RWPE2 (cell line): ENCODE data around the gene SPATA2.

Source experiments
- ATAC-seq: fragments of 200-7000 bp; cut with Tn5 transposase; 3 replicates; pipeline ENCODE4 v1.9.1; 2021; ENCODE audit warnings: low read depth
- DNase-seq: peaks from one replicate; pipeline ENCODE4 v3.0.0-alpha.2; 2020; ENCODE audit warnings: low spot score
- H3K27ac ChIP-seq: fragments of 450-650 bp; 2 replicates; pipeline ENCODE4 v1.5.1; 2017; ENCODE audit warnings: mild to moderate bottlenecking; ENCODE audit not compliant: poor library complexity, severe bottlenecking
- H3K27me3 ChIP-seq: fragments of 250-450 bp; sonication (Bioruptor Pico); 2 replicates; pipeline ENCODE4 v1.5.1; 2021; ENCODE audit warnings: mild to moderate bottlenecking, moderate library complexity; ENCODE audit not compliant: insufficient read depth, poor library complexity, severe bottlenecking
- H3K36me3 ChIP-seq: fragments of 250-450 bp; sonication (Bioruptor Pico); 2 replicates; pipeline ENCODE4 v1.5.1; 2020; ENCODE audit warnings: low read depth, mild to moderate bottlenecking, moderate library complexity
- H3K4me1 ChIP-seq: fragments of 250-450 bp; sonication (Bioruptor Pico); 2 replicates; pipeline ENCODE4 v1.5.1; 2021; ENCODE audit warnings: mild to moderate bottlenecking, moderate library complexity; ENCODE audit not compliant: insufficient read depth, poor library complexity, severe bottlenecking
- H3K4me3 ChIP-seq: fragments of 250-450 bp; sonication (Bioruptor Pico); 2 replicates; pipeline ENCODE4 v1.5.1; 2021; ENCODE audit warnings: mild to moderate bottlenecking, moderate library complexity; ENCODE audit not compliant: severe bottlenecking
- H3K9me3 ChIP-seq: fragments of 250-450 bp; sonication (Bioruptor Pico); 2 replicates; pipeline ENCODE4 v1.5.1; 2021; ENCODE audit warnings: mild to moderate bottlenecking, moderate library complexity; ENCODE audit not compliant: severe bottlenecking
- CTCF ChIP-seq: fragments of 450-650 bp; IDR thresholded peaks from one replicate; pipeline ENCODE4 v1.5.1; 2017; ENCODE audit warnings: mild to moderate bottlenecking, moderate library complexity; ENCODE audit not compliant: poor library complexity, severe bottlenecking

Gene SPATA2

GRCh38 chr20:49913399-49914047, 1.8 kb downstream of the SPATA2 start:
- H3K27me3 ChIP-seq: no peaks in the 10 kb centered on the region
- no peaks in the 10 kb centered on the region for H3K9me3 ChIP-seq
- no peak for ATAC-seq
- H3K27ac ChIP-seq: no peak overlapping the region
- H3K4me3 ChIP-seq: no peak overlapping the region
- H3K36me3 ChIP-seq: peaks cover 32% of the 10 kb centered on the region
- H3K4me1 ChIP-seq: peaks cover 5% of the 10 kb centered on the region
- no peak for DNase-seq
- no peak for TF ChIP-seq CTCF

GRCh38 chr20:49910340-49910706, 5.0 kb downstream of the SPATA2 start:
- no peak for TF ChIP-seq CTCF
- no peak overlapping the region for H3K4me3 ChIP-seq
- H3K27ac ChIP-seq: no peak overlapping the region
- H3K9me3 ChIP-seq: no peaks in the 10 kb centered on the region
- no peak for ATAC-seq
- no peaks in the 10 kb centered on the region for H3K4me1 ChIP-seq
- no peaks in the 10 kb centered on the region for H3K27me3 ChIP-seq
- DNase-seq: no peak
- peaks cover 61% of the 10 kb centered on the region for H3K36me3 ChIP-seq

- H3K4me3 ChIP-seq: no peak overlapping the region
- H3K27ac ChIP-seq: no peak overlapping the region
- no peaks in the 10 kb centered on the region for H3K27me3 ChIP-seq
- ATAC-seq: no peak
- TF ChIP-seq CTCF: peak; percentile 17
- H3K9me3 ChIP-seq: no peaks in the 10 kb centered on the region
- H3K4me1 ChIP-seq: no peaks in the 10 kb centered on the region
- H3K36me3 ChIP-seq: peaks cover 67% of the 10 kb centered on the region
- no peak for DNase-seq
Measured at GRCh38 chr20:49909499-49910339, 5.6 kb downstream of the SPATA2 start.

- H3K9me3 ChIP-seq: no peaks in the 10 kb centered on the region
- H3K27me3 ChIP-seq: no peaks in the 10 kb centered on the region
- ATAC-seq: no peak; the same call in 2 of the 3 replicates
- DNase-seq: no peak
- H3K4me3 ChIP-seq: no peak overlapping the region
- TF ChIP-seq CTCF: no peak
- peaks cover 76% of the 10 kb centered on the region for H3K36me3 ChIP-seq
- H3K4me1 ChIP-seq: no peaks in the 10 kb centered on the region
- no peak overlapping the region for H3K27ac ChIP-seq
Measured at GRCh38 chr20:49908258-49908565, 7.1 kb downstream of the SPATA2 start.
